ENCODE results near the gene TRIP12. TPM values are rescaled to one million over a fixed set of nuclear protein-coding genes. Genes with fewer than 3 reads are reported as not detected.
"Not testable (repeated sequence)": the region's sequence is repeated elsewhere in the genome, so short reads cannot be mapped to it uniquely, and the experiment has no call there.

TRIP12 gene
- total RNA-seq, 1 donor from 2014 or later = 211 TPM

DNA sequence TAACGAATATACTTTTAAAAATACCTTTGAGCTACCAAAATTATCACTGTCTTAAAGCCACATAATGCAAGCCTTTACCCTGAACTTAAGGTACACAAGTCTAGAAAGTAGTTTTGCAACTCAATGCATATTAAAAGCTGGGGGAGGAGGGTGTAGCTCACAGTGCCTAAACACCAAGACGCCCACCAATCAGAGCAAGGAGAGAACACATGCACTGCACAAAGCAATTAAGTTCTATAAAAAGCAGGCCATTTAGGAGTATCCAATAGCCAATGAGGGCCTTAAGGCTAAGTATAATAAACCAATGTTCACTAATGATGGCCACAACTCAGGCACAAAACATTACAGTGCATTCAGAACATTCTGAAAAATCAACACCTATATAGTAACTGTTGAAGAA is 16.2 kb downstream of the TRIP12 start:
- H3K4me3 ChIP-seq = no peak overlapping the region
- TF ChIP-seq, protein P1, sequence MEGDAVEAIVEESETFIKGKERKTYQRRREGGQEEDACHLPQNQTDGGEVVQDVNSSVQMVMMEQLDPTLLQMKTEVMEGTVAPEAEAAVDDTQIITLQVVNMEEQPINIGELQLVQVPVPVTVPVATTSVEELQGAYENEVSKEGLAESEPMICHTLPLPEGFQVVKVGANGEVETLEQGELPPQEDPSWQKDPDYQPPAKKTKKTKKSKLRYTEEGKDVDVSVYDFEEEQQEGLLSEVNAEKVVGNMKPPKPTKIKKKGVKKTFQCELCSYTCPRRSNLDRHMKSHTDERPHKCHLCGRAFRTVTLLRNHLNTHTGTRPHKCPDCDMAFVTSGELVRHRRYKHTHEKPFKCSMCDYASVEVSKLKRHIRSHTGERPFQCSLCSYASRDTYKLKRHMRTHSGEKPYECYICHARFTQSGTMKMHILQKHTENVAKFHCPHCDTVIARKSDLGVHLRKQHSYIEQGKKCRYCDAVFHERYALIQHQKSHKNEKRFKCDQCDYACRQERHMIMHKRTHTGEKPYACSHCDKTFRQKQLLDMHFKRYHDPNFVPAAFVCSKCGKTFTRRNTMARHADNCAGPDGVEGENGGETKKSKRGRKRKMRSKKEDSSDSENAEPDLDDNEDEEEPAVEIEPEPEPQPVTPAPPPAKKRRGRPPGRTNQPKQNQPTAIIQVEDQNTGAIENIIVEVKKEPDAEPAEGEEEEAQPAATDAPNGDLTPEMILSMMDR (IDR thresholded peaks at IDR 0.05) = no peak
- no peak overlapping the region for H3K27ac ChIP-seq
- ATAC-seq = no peak
- intact Hi-C loops (cut with DNase I) = no loop called here
- H3K27me3 ChIP-seq = no peaks in the 10 kb centered on the region
- no peaks in the 10 kb centered on the region for H3K9me3 ChIP-seq
- DNase-seq = no peak
- peaks cover 44% of the 10 kb centered on the region for H3K36me3 ChIP-seq
- H3K4me1 ChIP-seq = peaks cover 15% of the 10 kb centered on the region

DNA sequence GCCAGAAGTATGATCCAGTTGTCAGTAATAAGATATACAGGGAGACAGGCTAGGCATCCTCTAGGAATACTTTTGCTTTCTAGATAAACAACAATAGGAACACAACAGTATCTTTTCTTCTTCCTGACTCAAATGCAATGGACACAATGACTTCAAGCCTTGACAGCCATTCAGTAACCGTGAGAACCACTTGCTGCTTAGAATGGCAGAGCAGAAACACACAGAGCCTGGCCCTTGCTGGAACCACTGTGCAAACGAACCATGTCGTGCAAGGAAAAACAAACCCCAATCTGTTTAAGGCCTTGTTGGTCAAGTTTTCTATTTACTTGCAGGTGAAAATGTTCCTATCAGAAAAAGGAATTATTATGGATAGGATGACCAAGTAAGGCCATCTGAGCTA is 18.8 kb downstream of the TRIP12 start:
- TF ChIP-seq, protein P1 (IDR thresholded peaks at IDR 0.05) = no peak
- H3K4me1 ChIP-seq = peaks cover 25% of the 10 kb centered on the region
- no peak overlapping the region for H3K27ac ChIP-seq
- H3K4me3 ChIP-seq = no peak overlapping the region
- no peaks in the 10 kb centered on the region for H3K9me3 ChIP-seq
- intact Hi-C loops (cut with DNase I) = no loop called here
- ATAC-seq = no peak
- H3K36me3 ChIP-seq = peaks cover 36% of the 10 kb centered on the region
- DNase-seq = no peak
- H3K27me3 ChIP-seq = no peaks in the 10 kb centered on the region

DNA sequence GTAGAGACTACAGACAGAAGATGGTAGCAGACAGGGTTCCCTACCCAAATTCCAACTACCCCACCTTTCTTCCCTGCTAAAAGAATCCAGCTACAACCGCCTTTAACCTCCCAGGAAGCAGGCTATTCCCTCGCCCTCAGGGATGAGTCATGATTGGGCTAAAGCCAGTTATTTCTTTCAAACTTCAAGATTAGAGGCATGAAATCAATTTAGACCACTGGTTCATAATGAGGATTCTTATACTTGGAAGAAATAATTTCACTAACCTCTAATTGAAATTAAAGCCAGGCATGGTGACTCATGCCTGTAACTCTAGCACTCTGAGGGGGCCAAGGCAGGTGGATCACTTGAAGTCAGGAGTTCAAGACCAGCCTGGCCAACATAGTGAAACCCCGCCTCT is 20.0 kb downstream of the TRIP12 start:
- H3K4me3 ChIP-seq = no peak overlapping the region
- H3K27ac ChIP-seq = no peak overlapping the region
- ATAC-seq (no peak), DNase-seq (no peak)
- H3K27me3 ChIP-seq = no peaks in the 10 kb centered on the region
- intact Hi-C loops (cut with DNase I) = no loop called here
- peaks cover 24% of the 10 kb centered on the region for H3K36me3 ChIP-seq
- TF ChIP-seq, protein P1 (IDR thresholded peaks at IDR 0.05) = no peak
- peaks cover 20% of the 10 kb centered on the region for H3K4me1 ChIP-seq
- H3K9me3 ChIP-seq = no peaks in the 10 kb centered on the region

DNA sequence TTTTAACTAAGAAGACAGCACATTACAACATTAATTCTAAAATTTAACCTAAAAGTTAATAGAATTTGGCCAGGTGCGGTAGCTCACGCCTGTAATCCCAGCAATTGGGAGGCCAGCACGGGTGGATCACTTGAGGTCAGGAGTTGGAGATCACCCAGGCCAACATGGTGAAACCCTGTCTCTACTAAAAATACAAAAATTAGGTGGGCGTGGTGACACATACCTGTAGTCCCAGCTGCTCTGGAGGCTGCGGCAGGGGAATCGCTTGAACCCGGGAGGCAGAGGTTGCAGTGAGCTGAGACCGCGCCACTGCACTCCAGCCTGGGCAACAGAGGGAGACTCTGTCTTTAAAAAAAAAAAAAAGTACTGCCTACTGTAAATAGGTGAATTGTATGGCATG is 21.3 kb downstream of the TRIP12 start:
- ATAC-seq; H3K27me3 ChIP-seq; H3K27ac ChIP-seq; DNase-seq; H3K9me3 ChIP-seq; intact Hi-C loops (cut with DNase I); H3K4me3 ChIP-seq: not testable (repeated sequence)
- Histone ChIP-seq H3K4me1 (peaks cover 20% of the 10 kb centered on the region), H3K36me3 (peaks cover 14% of the 10 kb centered on the region)

DNA sequence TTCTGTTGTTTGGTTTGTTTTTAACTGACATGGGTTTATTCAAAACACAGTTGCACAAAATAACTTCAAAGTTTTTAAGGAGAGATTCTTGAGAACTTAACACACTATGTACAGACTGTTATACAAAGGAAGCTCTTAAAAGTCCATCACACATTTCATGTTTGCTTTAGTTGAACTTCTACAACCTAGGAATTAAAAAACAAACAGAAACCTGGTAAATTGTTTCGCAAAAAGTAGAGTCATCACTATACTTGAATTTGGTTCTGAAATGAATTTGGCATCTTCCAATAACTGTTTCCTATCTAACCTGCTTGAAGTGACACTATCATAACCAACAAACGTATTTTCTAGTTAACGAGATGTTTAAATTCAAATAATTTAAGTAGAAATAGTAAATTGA is 21.8 kb downstream of the TRIP12 start:
- H3K27ac ChIP-seq = no peak overlapping the region
- ATAC-seq (no peak), DNase-seq (no peak)
- no peaks in the 10 kb centered on the region for H3K27me3 ChIP-seq
- intact Hi-C loops (cut with DNase I) = no loop called here
- H3K36me3 ChIP-seq = peaks cover 14% of the 10 kb centered on the region
- TF ChIP-seq, protein P1 (IDR thresholded peaks at IDR 0.05) = no peak
- H3K9me3 ChIP-seq = no peaks in the 10 kb centered on the region
- peaks cover 20% of the 10 kb centered on the region for H3K4me1 ChIP-seq
- H3K4me3 ChIP-seq = no peak overlapping the region

DNA sequence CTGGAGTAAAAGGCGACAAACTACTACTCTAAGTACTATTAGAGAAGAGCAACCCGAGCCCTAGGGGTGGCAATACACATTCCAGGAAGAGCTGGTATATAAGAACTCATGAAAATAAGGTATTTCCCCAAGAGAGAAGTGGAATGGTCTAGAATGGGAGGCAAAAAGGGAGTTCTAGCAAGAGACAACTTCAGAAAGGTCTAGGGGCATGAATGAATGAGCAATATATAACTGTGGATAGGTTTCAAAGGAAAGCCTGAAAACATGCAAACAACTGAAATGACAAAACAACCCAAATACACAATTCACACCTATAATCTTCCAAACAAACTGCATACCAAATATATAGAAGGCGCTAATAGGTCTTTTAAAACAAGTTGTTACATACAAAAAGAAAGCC is 22.2 kb downstream of the TRIP12 start:
- DNase-seq = no peak
- H3K27ac ChIP-seq = no peak overlapping the region
- no peaks in the 10 kb centered on the region for H3K9me3 ChIP-seq
- TF ChIP-seq, protein P1 (IDR thresholded peaks at IDR 0.05) = no peak
- intact Hi-C loops (cut with DNase I) = no loop called here
- H3K4me3 ChIP-seq = no peak overlapping the region
- peaks cover 14% of the 10 kb centered on the region for H3K36me3 ChIP-seq
- no peak for ATAC-seq
- H3K27me3 ChIP-seq = no peaks in the 10 kb centered on the region
- H3K4me1 ChIP-seq = peaks cover 20% of the 10 kb centered on the region
